HEK293 (cell line): ENCODE measurements around the gene CEP135.

Experiments used
- CTCF ChIA-PET: fragments of 350-600 bp; formaldehyde crosslinking; extraction: SDS; loops from one replicate; lab custom pipeline; 2021; ENCODE audit warnings: antibody characterized with exemption; lab: Yijun Ruan, JAX
- POLR2A ChIA-PET: fragments of 300-600 bp; formaldehyde crosslinking; extraction: SDS; loops from one replicate; lab custom pipeline; 2020; ENCODE audit warnings: antibody characterized with exemption, inconsistent platforms; lab: Yijun Ruan, JAX
- H3K27ac ChIP-seq: fragments of 200-500 bp; sonication (Bioruptor generic); 2 replicates; pipeline ENCODE4 v1.5.1; 2014; ENCODE audit warnings: low read depth, low read length, control low read depth, inconsistent platforms; ENCODE audit errors: extremely low read depth
- H3K36me3 ChIP-seq, 2 experiments: fragments of 200-500 bp in 1 of 2; sonication (Bioruptor generic) in 1 of 2; 1 replicate in 1 of 2; 2 replicates in 1 of 2; pipeline ENCODE4 v1.5.1; 2014 to 2017; ENCODE audit warnings: inconsistent platforms in 2 of 2, low read length in 2 of 2; ENCODE audit not compliant: control insufficient read depth in 2 of 2, insufficient read depth in 1 of 2
- H3K4me1 ChIP-seq: fragments of 200-500 bp; sonication (Bioruptor generic); 2 replicates; pipeline ENCODE4 v1.5.1; 2014; ENCODE audit warnings: mild to moderate bottlenecking, low read length, inconsistent platforms; ENCODE audit not compliant: control insufficient read depth, insufficient read depth
- H3K4me3 ChIP-seq: 2 replicates; pipeline ENCODE4 v1.5.1; 2011; ENCODE audit warnings: low read depth, mild to moderate bottlenecking, control low read depth, low read length, moderate library complexity
- H3K9me3 ChIP-seq: fragments of 200-500 bp; sonication (Bioruptor generic); 2 replicates; pipeline ENCODE4 v1.5.1; 2014; ENCODE audit warnings: low read depth, low read length, inconsistent platforms; ENCODE audit not compliant: control insufficient read depth, insufficient read depth
- MZF1 ChIP-seq: fragments of 450-650 bp; formaldehyde crosslinking; IDR thresholded peaks from 2 replicates; pipeline ENCODE4 v1.5.1; 2017; ENCODE audit warnings: missing biosample characterization, missing genetic modification characterization, borderline replicate concordance
- PATZ1 ChIP-seq: fragments of 450-650 bp; formaldehyde crosslinking; IDR thresholded peaks from 2 replicates; pipeline ENCODE4 v1.5.1; 2016; ENCODE audit warnings: missing biosample characterization, missing genetic modification characterization
- PRDM6 ChIP-seq: fragments of 450-650 bp; formaldehyde crosslinking; IDR thresholded peaks from 2 replicates; pipeline ENCODE4 v1.5.1; 2017; ENCODE audit warnings: missing biosample characterization, missing genetic modification characterization
- ZBTB10 ChIP-seq: fragments of 450-650 bp; formaldehyde crosslinking; IDR thresholded peaks from 2 replicates; pipeline ENCODE4 v1.5.1; 2016; ENCODE audit warnings: missing biosample characterization, missing genetic modification characterization
- ZNF341 ChIP-seq: fragments of 450-650 bp; formaldehyde crosslinking; IDR thresholded peaks from 2 replicates; pipeline ENCODE4; 2016; ENCODE audit warnings: low read depth, missing biosample characterization, missing genetic modification characterization
- ZNF404 ChIP-seq: fragments of 450-650 bp; formaldehyde crosslinking; IDR thresholded peaks from 2 replicates; pipeline ENCODE4 v1.5.1; 2017; ENCODE audit warnings: missing biosample characterization, missing genetic modification characterization
- ZNF423 ChIP-seq: fragments of 450-650 bp; formaldehyde crosslinking; IDR thresholded peaks from 2 replicates; pipeline ENCODE4 v1.5.1; 2016; ENCODE audit warnings: missing biosample characterization, missing genetic modification characterization
- ZNF433 ChIP-seq: fragments of 450-650 bp; formaldehyde crosslinking; IDR thresholded peaks from 2 replicates; pipeline ENCODE4 v1.5.1; 2016; ENCODE audit warnings: missing biosample characterization, missing genetic modification characterization, low read depth
- ZNF660 ChIP-seq: fragments of 450-650 bp; IDR thresholded peaks from 2 replicates; pipeline ENCODE4 v1.5.1; 2018; ENCODE audit warnings: missing biosample characterization, mild to moderate bottlenecking, missing genetic modification characterization
- ZNF664 ChIP-seq: fragments of 450-650 bp; formaldehyde crosslinking; IDR thresholded peaks from 2 replicates; pipeline ENCODE4 v1.5.1; 2016; ENCODE audit warnings: missing biosample characterization, missing genetic modification characterization
- ZSCAN18 ChIP-seq: fragments of 450-650 bp; formaldehyde crosslinking; IDR thresholded peaks from 2 replicates; pipeline ENCODE4 v1.5.1; 2016; ENCODE audit warnings: missing biosample characterization, missing genetic modification characterization
- ZSCAN30 ChIP-seq: fragments of 450-650 bp; IDR thresholded peaks from 2 replicates; pipeline ENCODE4 v1.5.1; 2018; ENCODE audit warnings: missing biosample characterization, mild to moderate bottlenecking, missing genetic modification characterization, moderate library complexity

The CEP135 gene

GRCh38 chr4:56051029-56051709 lies 102.4 kb downstream of the CEP135 start:
- Histone ChIP-seq H3K9me3 (no peaks in the 10 kb centered on the region), H3K27ac (no peak overlapping the region), H3K4me3 (no peak overlapping the region), H3K4me1 (peaks cover 5% of the 10 kb centered on the region; the same call in 1 of the 2 replicates), H3K36me3 (no peaks in the 10 kb centered on the region)
- ChIA-PET POLR2A (interaction anchor here (1.2 kb wide), 1 partner anchor 336 kb away, joined by 3 read pairs; the partner anchor contains the start of gene AASDH), CTCF (interaction anchor here (0.5 to 1.0 kb wide), 2 partner anchors 41 to 131 kb away, joined by 3 read pairs; no protein-coding TSS in a partner anchor)
- TF ChIP-seq ZSCAN30 (0 out of 2 replicates have a peak, but pooled peaks have one; percentile 15), PATZ1 (tag by site-specific recombination) (no peak)

- Histone ChIP-seq H3K9me3 (no peaks in the 10 kb centered on the region), H3K4me3 (no peak overlapping the region), H3K27ac (no peak overlapping the region), H3K4me1 (peaks cover 7% of the 10 kb centered on the region; the same call in 1 of the 2 replicates), H3K36me3 (no peaks in the 10 kb centered on the region)
- CTCF ChIA-PET = interaction anchor here (0.5 kb wide), 1 partner anchor 130 kb away, joined by 3 read pairs; no protein-coding TSS in a partner anchor
- no peak for TF ChIP-seq ZSCAN18 (tag by site-specific recombination)
- TF ChIP-seq ZBTB10 (tag by site-specific recombination) = no peak
- TF ChIP-seq PRDM6 (tag by site-specific recombination) = no peak
- no peak for TF ChIP-seq ZNF660 (tag by site-specific recombination)
- no peak for TF ChIP-seq ZNF341 (tag by site-specific recombination)
- POLR2A ChIA-PET = no interaction called here
These were observed 102.9 kb downstream of the CEP135 start for GRCh38 chr4:56051710-56052075.

- CTCF ChIA-PET = interaction anchor here (0.6 to 1.1 kb wide), 2 partner anchors 104 to 362 kb away, joined by 3 read pairs; partner anchors contain the start of gene CEP135
These were observed 103.7 kb downstream of the CEP135 start for GRCh38 chr4:56052481-56052880.

More at GRCh38 chr4:56052481-56052880, 103.7 kb downstream of the CEP135 start:
- Histone ChIP-seq H3K4me1 (peaks cover 7% of the 10 kb centered on the region; the same call in 1 of the 2 replicates), H3K27ac (no peak overlapping the region), H3K36me3 (no peaks in the 10 kb centered on the region), H3K9me3 (no peaks in the 10 kb centered on the region), H3K4me3 (no peak overlapping the region)
- TF ChIP-seq ZNF423 = no peak
- TF ChIP-seq ZNF404 (tag by site-specific recombination) = no peak
- no peak for TF ChIP-seq ZNF433 (tag by site-specific recombination)
- no peak for TF ChIP-seq ZNF664 (tag by site-specific recombination)
- no peak for TF ChIP-seq MZF1 (tag by site-specific recombination)
- POLR2A ChIA-PET = no interaction called here
